NT2/D1 (cell line): Measurements from ENCODE around the gene SLC25A45.

Experiments
- YY1 ChIP-seq: IDR thresholded peaks from 2 replicates; pipeline ENCODE4 v1.6.1; 2011; ENCODE audit not compliant: insufficient read length, insufficient read depth
- ZNF274 ChIP-seq: IDR thresholded peaks from 2 replicates; pipeline ENCODE4 v1.6.1; 2011; ENCODE audit warnings: mild to moderate bottlenecking, low read depth, low read length

- TF ChIP-seq ZNF274 (no peak), YY1 (no peak)
Measured at GRCh38 chr11:65325435-65325834, 57.0 kb downstream of the SLC25A45 start.
